ACC112 (cell line): ENCODE measurements around the gene ERCC6.

Source experiments
- H2AFZ ChIP-seq: fragments of 200-600 bp; sonication (generic); one replicate; pipeline ENCODE4 v1.6.0; 2017; ENCODE audit warnings: antibody characterized with exemption, low read length; ENCODE audit not compliant: unreplicated experiment
- H3K27ac ChIP-seq: fragments of 200-600 bp; sonication (generic); 2 replicates; pipeline ENCODE4 v1.5.1; 2014; ENCODE audit warnings: low read depth, mild to moderate bottlenecking, antibody characterized with exemption, low read length, moderate library complexity
- H3K27me3 ChIP-seq: fragments of 200-600 bp; sonication (generic); 2 replicates; pipeline ENCODE4 v1.6.1; 2014; ENCODE audit warnings: mild to moderate bottlenecking, antibody characterized with exemption, low read length, moderate library complexity, mixed read lengths; ENCODE audit not compliant: insufficient read depth
- H3K36me3 ChIP-seq: fragments of 200-600 bp; sonication (generic); 2 replicates; pipeline ENCODE4 v1.6.1; 2016; ENCODE audit warnings: mild to moderate bottlenecking, antibody characterized with exemption, low read length, moderate library complexity, mixed read lengths; ENCODE audit not compliant: insufficient read depth
- H3K4me1 ChIP-seq: fragments of 200-600 bp; sonication (generic); one replicate; pipeline ENCODE4 v1.6.1; 2016; ENCODE audit warnings: low read length, mixed read lengths; ENCODE audit not compliant: insufficient read depth, unreplicated experiment, control insufficient read depth
- H3K4me3 ChIP-seq: fragments of 200-600 bp; sonication (generic); 2 replicates; pipeline ENCODE4 v1.5.1; 2014; ENCODE audit warnings: mild to moderate bottlenecking, low read depth, low read length
- H3K79me2 ChIP-seq: fragments of 200-600 bp; sonication (generic); one replicate; pipeline ENCODE4 v1.6.0; 2016; ENCODE audit warnings: low read length; ENCODE audit not compliant: control insufficient read depth, unreplicated experiment, insufficient read depth

ERCC6 gene

DNA sequence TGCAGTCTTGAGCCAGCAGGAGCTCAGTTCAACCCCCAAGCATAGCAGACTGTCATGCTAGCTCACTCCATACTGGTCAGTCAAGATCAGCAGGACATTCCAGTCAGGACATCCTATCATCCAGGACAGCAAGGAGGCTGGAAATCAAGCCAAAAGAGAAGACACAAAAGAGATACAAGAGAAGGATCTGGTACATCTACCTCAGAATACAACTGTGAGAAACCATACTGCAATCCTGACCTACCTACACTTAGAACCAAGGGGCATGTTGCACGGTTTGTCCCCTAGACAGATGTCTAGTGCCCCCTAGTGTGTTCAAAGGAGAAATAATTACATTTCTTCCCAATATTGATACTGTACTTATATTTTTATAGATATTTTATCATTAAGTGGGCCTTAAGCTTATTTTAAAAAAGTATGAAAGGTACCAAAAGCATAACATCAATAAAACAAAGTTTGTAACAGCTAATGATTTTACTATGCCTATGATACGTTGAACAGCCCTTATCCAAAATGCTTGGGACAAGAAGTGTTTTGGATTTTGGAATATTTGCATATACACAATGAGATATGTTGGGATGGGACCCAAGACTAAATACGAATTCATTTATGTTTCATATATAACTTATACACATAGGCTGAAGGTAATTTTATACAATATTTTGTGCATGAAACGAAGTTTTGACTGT, 26.7 kb downstream of the ERCC6 start:
- Histone ChIP-seq H3K4me1 (no peaks in the 10 kb centered on the region), H2AFZ (no peak overlapping the region), H3K36me3 (peaks cover 16% of the 10 kb centered on the region; the same call in 1 of the 2 replicates), H3K27ac (no peak overlapping the region), H3K27me3 (no peaks in the 10 kb centered on the region), H3K4me3 (no peak overlapping the region), H3K79me2 (peaks cover 9% of the 10 kb centered on the region)

GRCh38 chr10:49509771-49510303, 29.1 kb downstream of the ERCC6 start:
- Histone ChIP-seq H3K27me3 (no peaks in the 10 kb centered on the region), H3K27ac (no peak overlapping the region), H3K4me3 (no peak overlapping the region), H3K79me2 (peaks cover 2% of the 10 kb centered on the region), H3K4me1 (no peaks in the 10 kb centered on the region), H3K36me3 (peaks cover 3% of the 10 kb centered on the region), H2AFZ (no peak overlapping the region)

- Histone ChIP-seq H3K27me3 (no peaks in the 10 kb centered on the region), H3K79me2 (peaks cover 2% of the 10 kb centered on the region), H2AFZ (no peak overlapping the region), H3K36me3 (peaks cover 2% of the 10 kb centered on the region; the same call in 1 of the 2 replicates), H3K4me1 (no peaks in the 10 kb centered on the region), H3K27ac (no peak overlapping the region), H3K4me3 (no peak overlapping the region)
These were observed 30.3 kb downstream of the ERCC6 start for GRCh38 chr10:49508654-49509053.

GRCh38 chr10:49508249-49508648, 30.7 kb downstream of the ERCC6 start:
- H3K27ac ChIP-seq: no peak overlapping the region
- H2AFZ ChIP-seq: no peak overlapping the region
- H3K79me2 ChIP-seq: peaks cover 2% of the 10 kb centered on the region
- no peaks in the 10 kb centered on the region for H3K4me1 ChIP-seq
- no peak overlapping the region for H3K4me3 ChIP-seq
- peaks cover 2% of the 10 kb centered on the region; the same call in 1 of the 2 replicates for H3K36me3 ChIP-seq
- no peaks in the 10 kb centered on the region for H3K27me3 ChIP-seq

DNA sequence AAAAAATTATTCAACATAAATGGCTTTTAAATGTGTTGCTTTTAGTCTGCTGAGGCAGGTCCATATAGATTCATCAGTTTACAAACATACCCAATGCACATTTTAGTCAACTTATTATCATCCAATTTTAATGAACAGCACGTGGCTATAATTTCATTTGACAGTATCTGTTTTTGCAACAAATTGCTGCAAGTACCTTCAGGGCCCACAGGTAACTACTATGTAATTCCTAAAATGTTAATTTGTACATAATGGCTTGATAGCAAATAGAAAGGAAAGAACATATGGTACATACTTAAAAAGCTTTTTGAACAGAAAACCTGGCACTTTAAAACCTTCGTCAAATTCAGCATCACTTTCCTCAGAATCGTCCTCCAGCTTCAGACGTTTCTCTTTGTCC, 33.3 kb downstream of the ERCC6 start:
- Histone ChIP-seq H3K27me3 (no peaks in the 10 kb centered on the region), H3K36me3 (peaks cover 5% of the 10 kb centered on the region; the same call in 1 of the 2 replicates), H3K79me2 (no peaks in the 10 kb centered on the region), H3K4me1 (no peaks in the 10 kb centered on the region), H3K4me3 (no peak overlapping the region), H3K27ac (no peak overlapping the region), H2AFZ (no peak overlapping the region)

DNA sequence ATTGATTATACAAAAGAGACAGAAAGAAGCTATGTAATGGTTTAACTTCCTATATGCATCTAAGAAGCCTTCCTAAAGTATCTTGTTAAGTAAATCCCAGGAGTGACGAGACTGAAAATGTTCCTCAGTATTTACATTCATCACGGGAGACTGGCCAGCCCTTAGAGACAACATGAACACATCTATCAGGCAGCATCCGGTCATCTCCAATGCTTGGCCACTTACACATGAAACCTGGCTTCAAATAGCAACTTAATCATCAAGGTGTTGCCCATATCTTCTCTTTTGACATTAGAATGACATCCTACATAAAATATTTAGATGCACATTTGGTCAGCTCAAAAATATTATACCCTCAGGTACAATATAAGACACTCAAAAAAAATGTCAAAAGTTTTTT, 33.8 kb downstream of the ERCC6 start:
- no peaks in the 10 kb centered on the region for H3K27me3 ChIP-seq

DNA sequence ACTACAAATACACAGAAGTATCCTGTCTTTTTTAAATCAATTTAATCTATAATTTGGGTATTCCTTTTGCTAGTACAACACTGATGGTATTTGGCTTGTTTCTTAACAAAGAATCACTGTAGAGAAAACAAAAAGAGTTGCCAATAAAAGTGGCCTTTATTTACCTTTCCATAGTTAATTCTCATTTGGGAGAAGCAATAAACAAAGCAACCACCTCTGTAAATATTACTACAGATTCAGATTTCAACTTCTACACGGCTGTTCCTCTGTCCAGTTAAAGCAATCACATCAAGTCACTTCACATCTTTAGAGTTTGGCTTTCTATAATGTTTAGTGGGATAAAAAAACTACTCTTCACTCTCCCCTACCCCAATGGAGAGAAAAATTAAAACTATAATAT, 34.4 kb downstream of the ERCC6 start:
- Histone ChIP-seq H3K4me1 (no peaks in the 10 kb centered on the region), H3K4me3 (no peak overlapping the region), H3K27me3 (no peaks in the 10 kb centered on the region), H3K27ac (no peak overlapping the region), H2AFZ (no peak overlapping the region), H3K36me3 (peaks cover 5% of the 10 kb centered on the region; the same call in 1 of the 2 replicates), H3K79me2 (no peaks in the 10 kb centered on the region)

More for the DNA sequence above, 33.8 kb downstream of the ERCC6 start:
- H3K36me3 ChIP-seq: peaks cover 5% of the 10 kb centered on the region; the same call in 1 of the 2 replicates
- H3K79me2 ChIP-seq: no peaks in the 10 kb centered on the region
- H2AFZ ChIP-seq: no peak overlapping the region
- H3K4me3 ChIP-seq: no peak overlapping the region
- no peaks in the 10 kb centered on the region for H3K4me1 ChIP-seq
- no peak overlapping the region for H3K27ac ChIP-seq

DNA sequence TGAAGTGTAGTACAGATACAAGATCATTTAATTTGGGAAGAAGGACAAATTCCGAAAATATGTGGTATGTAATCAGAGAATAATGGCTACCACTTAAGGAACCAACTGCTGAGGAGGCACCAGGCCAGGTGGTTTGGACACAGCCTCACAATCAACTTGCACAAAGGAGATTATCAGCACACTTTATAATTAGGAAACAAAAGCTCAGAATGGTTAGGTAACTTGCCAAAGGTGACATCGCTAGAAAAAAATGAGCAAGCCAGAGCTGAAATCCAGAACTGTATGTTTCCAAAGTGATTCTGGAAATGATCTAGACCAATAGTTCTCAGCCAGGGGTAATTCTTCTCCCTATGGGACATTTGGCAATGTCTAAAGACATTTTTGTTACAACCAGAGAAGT, 36.6 kb downstream of the ERCC6 start:
- no peaks in the 10 kb centered on the region for H3K4me1 ChIP-seq
- H3K27me3 ChIP-seq: no peaks in the 10 kb centered on the region
- H3K4me3 ChIP-seq: no peak overlapping the region
- no peaks in the 10 kb centered on the region for H3K79me2 ChIP-seq
- H3K36me3 ChIP-seq: peaks cover 9% of the 10 kb centered on the region; the same call in 1 of the 2 replicates
- H2AFZ ChIP-seq: no peak overlapping the region
- H3K27ac ChIP-seq: no peak overlapping the region

DNA sequence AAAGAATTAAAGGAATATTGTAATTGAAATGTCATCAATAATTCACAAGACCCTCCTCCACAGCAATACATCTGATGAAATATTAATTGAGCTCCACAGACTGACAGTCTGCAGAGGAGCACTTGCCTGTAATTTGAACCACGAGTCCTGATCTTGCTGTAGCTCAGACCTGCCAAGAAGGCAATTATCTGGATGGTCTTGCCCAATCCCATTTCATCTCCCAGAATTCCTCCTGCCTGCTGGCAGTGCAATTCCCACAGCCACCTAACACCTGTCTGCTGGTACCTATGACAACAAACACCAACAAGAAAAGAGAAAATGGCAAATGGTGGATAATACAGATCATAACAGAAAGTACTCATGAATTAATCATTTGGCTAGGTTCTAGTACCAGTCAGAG, 38.5 kb downstream of the ERCC6 start:
- no peak overlapping the region for H2AFZ ChIP-seq
- H3K4me3 ChIP-seq: no peak overlapping the region
- no peaks in the 10 kb centered on the region for H3K79me2 ChIP-seq
- no peaks in the 10 kb centered on the region for H3K4me1 ChIP-seq
- H3K36me3 ChIP-seq: peaks cover 7% of the 10 kb centered on the region; the same call in 1 of the 2 replicates
- no peak overlapping the region for H3K27ac ChIP-seq
- H3K27me3 ChIP-seq: no peaks in the 10 kb centered on the region

DNA sequence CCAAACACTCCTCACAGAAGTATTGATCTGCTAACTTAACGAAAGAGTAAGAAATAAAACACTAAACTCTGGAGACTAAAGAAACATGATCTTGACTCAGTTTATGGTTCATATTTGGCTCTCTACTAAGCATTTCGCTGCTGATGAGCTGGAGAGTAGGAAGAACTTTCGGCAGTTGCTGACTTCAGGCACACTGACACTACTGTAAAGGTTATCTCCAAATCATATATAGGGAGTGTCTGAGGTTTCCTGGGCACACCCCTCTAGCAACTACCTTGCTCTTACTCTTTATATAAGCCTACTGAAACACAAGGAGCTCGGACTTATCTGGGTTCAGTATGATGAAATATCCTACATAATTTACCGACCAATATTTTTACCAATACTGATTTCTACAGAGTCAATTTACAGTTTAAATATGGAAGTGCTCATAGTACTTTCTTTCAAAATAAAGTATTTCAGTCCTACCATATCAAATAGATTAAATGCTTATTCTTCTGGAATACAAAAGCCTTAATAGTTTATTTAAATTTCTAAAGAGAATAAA, 39.5 kb downstream of the ERCC6 start:
- Histone ChIP-seq H3K4me3 (no peak overlapping the region), H3K79me2 (no peaks in the 10 kb centered on the region)

GRCh38 chr10:49498425-49498824, 40.5 kb downstream of the ERCC6 start:
- no peak overlapping the region for H3K27ac ChIP-seq
- H3K27me3 ChIP-seq: no peaks in the 10 kb centered on the region
- no peaks in the 10 kb centered on the region for H3K79me2 ChIP-seq
- no peak overlapping the region for H3K4me3 ChIP-seq
- peaks cover 7% of the 10 kb centered on the region; the same call in 1 of the 2 replicates for H3K36me3 ChIP-seq
- no peak overlapping the region for H2AFZ ChIP-seq
- no peaks in the 10 kb centered on the region for H3K4me1 ChIP-seq

More for the DNA sequence above, 39.5 kb downstream of the ERCC6 start:
- Histone ChIP-seq H3K36me3 (peaks cover 7% of the 10 kb centered on the region; the same call in 1 of the 2 replicates), H3K27me3 (no peaks in the 10 kb centered on the region), H2AFZ (no peak overlapping the region), H3K27ac (no peak overlapping the region), H3K4me1 (no peaks in the 10 kb centered on the region)
